Activated CD8-positive, alpha-beta T cell treated with anti-CD3 and anti-CD28 coated beads for 36 hours (primary cell): ENCODE results near the gene SLC44A5. TPM values are rescaled to one million over a fixed set of nuclear protein-coding genes. Genes with fewer than 3 reads are reported as not detected.

Experiments
- ATAC-seq: fragments of 200-7000 bp; cut with Tn5 transposase; one replicate; pipeline ENCODE4 v1.10.0; 2021; ENCODE audit warnings: mild to moderate bottlenecking, moderate library complexity
- CTCF ChIA-PET: fragments of 350-600 bp; sonication (Branson Sonifier 250); formaldehyde crosslinking; loops from one replicate; lab custom pipeline; 2021; ENCODE audit warnings: antibody characterized with exemption; lab: Charles Lee
- POLR2A ChIA-PET: fragments of 350-600 bp; sonication (Branson Sonifier 250); formaldehyde crosslinking; loops from one replicate; lab custom pipeline; 2021; ENCODE audit warnings: antibody characterized with exemption; lab: Charles Lee
- DNase-seq: peaks from one replicate; pipeline ENCODE4 v3.0.0-alpha.2; 2020
- H3K27ac Mint-ChIP-seq: one replicate; pipeline ENCODE4 v1.8.0; 2021; ENCODE audit warnings: mild to moderate bottlenecking, mixed read lengths
- H3K27me3 Mint-ChIP-seq: one replicate; pipeline ENCODE4 v1.8.0; 2021; ENCODE audit warnings: mixed read lengths
- H3K36me3 Mint-ChIP-seq: one replicate; pipeline ENCODE4 v1.8.0; 2021; ENCODE audit warnings: low read depth, mixed read lengths
- H3K4me1 Mint-ChIP-seq: one replicate; pipeline ENCODE4 v1.8.0; 2021; ENCODE audit warnings: low read depth, mixed read lengths
- H3K4me3 Mint-ChIP-seq: one replicate; pipeline ENCODE4 v1.8.0; 2021; ENCODE audit warnings: mild to moderate bottlenecking, moderate library complexity, mixed read lengths
- H3K9me3 Mint-ChIP-seq: one replicate; pipeline ENCODE4 v1.8.0; 2021; ENCODE audit warnings: mixed read lengths
- intact Hi-C: fragments of 100-400 bp; cut with micrococcal nuclease; formaldehyde crosslinking; loops from one replicate; pipeline ENCODE4 v1.10.0; 2022
- total RNA-seq, 2 experiments: library from RNA; stranded (reverse); gene quantifications; one replicate each; pipeline ENCODE4 v1.2.3, GENCODE V29; 2021
- TF ChIP-seq, protein P1 (sequence below): fragments of 200-600 bp; IDR thresholded peaks from one replicate; pipeline ENCODE4 v1.8.0; 2022; ENCODE audit warnings: antibody characterized with exemption, mild to moderate bottlenecking

Gene SLC44A5
- total RNA-seq, 2 experiments from 2014 or later = 0.11 to 0.22 TPM

DNA sequence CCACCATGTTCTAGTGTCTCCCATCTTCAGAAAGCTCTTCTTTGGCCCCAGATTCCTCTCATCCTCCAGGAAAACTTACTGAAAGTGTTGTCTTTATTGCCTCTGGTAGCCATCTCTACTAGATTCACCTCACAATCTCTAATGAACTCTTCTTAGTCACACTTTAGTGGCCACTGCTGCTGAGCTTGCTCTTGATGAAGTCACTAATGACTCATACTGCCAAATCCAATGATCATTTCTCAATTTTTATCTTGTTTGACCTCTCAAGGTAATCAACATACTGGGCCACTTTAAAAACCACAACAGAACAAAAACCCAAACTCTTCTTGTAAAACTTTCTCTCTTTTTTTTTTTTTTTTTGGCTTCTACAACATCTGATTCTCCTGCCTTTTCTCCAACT is 280.3 kb downstream of the SLC44A5 start:
- intact Hi-C loops = no loop called here

DNA sequence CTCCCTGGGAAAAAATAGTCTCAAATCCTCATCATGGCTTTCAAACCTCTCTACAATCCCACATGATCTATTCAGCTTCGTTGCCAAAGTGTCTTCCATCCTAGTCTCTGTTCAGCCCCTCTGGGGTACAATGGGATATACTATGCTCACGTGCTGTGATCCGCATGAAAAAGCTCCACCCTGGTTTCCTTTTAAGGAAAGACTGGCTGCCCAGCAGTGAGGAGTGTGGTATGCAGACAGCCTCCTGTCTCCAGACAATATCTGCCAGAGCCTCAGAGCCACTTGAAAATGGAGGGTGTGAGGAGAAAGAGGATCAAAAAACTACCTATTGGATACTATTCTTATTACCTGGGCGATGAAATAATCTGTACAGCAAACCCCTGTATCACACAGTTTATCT is 282.2 kb downstream of the SLC44A5 start:
- Mint-ChIP-seq H3K27me3 (no peaks in the 10 kb centered on the region), H3K4me1 (no peaks in the 10 kb centered on the region), H3K9me3 (no peaks in the 10 kb centered on the region), H3K4me3 (no peak overlapping the region), H3K36me3 (no peaks in the 10 kb centered on the region), H3K27ac (no peak overlapping the region)
- DNase-seq (no peak), ATAC-seq (no peak)
- ChIA-PET POLR2A (no interaction called here), CTCF (no interaction called here)
- intact Hi-C loops = no loop called here
- TF ChIP-seq, protein P1, sequence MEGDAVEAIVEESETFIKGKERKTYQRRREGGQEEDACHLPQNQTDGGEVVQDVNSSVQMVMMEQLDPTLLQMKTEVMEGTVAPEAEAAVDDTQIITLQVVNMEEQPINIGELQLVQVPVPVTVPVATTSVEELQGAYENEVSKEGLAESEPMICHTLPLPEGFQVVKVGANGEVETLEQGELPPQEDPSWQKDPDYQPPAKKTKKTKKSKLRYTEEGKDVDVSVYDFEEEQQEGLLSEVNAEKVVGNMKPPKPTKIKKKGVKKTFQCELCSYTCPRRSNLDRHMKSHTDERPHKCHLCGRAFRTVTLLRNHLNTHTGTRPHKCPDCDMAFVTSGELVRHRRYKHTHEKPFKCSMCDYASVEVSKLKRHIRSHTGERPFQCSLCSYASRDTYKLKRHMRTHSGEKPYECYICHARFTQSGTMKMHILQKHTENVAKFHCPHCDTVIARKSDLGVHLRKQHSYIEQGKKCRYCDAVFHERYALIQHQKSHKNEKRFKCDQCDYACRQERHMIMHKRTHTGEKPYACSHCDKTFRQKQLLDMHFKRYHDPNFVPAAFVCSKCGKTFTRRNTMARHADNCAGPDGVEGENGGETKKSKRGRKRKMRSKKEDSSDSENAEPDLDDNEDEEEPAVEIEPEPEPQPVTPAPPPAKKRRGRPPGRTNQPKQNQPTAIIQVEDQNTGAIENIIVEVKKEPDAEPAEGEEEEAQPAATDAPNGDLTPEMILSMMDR = no peak

More for the DNA sequence above, 280.3 kb downstream of the SLC44A5 start:
- TF ChIP-seq, protein P1 = no peak
- ChIA-PET CTCF (no interaction called here), POLR2A (no interaction called here)
- no peaks in the 10 kb centered on the region for H3K27me3 Mint-ChIP-seq
- DNase-seq (no peak), ATAC-seq (no peak)
- no peaks in the 10 kb centered on the region for H3K9me3 Mint-ChIP-seq
- no peaks in the 10 kb centered on the region for H3K36me3 Mint-ChIP-seq
- H3K27ac Mint-ChIP-seq = no peak overlapping the region
- H3K4me3 Mint-ChIP-seq = no peak overlapping the region
- H3K4me1 Mint-ChIP-seq = no peaks in the 10 kb centered on the region

DNA sequence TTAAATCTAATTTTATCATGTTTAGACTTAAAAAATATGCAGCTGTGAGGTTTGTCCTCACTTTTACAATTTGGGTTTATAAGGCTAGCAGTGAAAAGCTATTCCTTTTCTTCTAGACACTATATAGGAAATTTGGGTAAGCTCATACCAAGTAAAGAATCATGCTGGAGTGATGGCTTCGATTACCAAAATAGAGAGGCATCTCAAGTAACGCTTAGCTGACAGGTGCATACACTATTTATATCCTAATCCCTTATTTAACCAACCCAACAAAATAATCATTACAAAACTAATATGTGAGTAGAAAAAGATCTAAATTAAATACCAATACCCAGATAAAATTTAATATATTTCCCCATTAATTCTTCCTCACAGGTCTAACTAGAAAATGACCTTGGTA is 283.5 kb downstream of the SLC44A5 start:
- H3K27ac Mint-ChIP-seq = no peak overlapping the region
- intact Hi-C loops = no loop called here
- H3K9me3 Mint-ChIP-seq = peaks cover 3% of the 10 kb centered on the region
- H3K27me3 Mint-ChIP-seq = no peaks in the 10 kb centered on the region
- ChIA-PET CTCF (interaction anchor here (0.5 kb wide), 1 partner anchor 1927 kb away, joined by 3 read pairs; no protein-coding TSS in a partner anchor), POLR2A (no interaction called here)
- no peak for ATAC-seq
- no peaks in the 10 kb centered on the region for H3K36me3 Mint-ChIP-seq
- no peak for DNase-seq
- H3K4me3 Mint-ChIP-seq = no peak overlapping the region
- TF ChIP-seq, protein P1 = no peak
- no peaks in the 10 kb centered on the region for H3K4me1 Mint-ChIP-seq

DNA sequence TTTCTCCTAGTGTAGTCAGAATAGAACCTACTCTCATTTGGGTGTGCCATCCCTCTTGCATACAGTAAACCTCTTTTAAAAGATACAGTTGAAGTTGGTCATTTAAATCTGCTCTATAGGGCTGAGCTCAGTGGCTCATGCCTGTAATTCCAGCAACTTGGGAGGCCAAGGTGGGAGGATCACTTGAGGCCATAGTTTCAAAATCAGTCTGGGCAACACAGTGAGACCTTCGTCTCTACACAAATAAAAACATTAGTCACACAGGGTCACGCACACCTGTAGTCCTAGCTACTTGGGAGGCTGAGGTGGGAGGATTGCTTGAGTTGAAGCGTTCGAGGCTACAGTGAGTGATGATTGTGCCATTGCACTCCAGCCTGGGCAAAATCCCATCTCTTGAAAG is 292.9 kb downstream of the SLC44A5 start:
- TF ChIP-seq, protein P1 = no peak
- H3K9me3 Mint-ChIP-seq = peaks cover 5% of the 10 kb centered on the region
- no peaks in the 10 kb centered on the region for H3K27me3 Mint-ChIP-seq
- no peak overlapping the region for H3K27ac Mint-ChIP-seq
- no peaks in the 10 kb centered on the region for H3K4me1 Mint-ChIP-seq
- CTCF ChIA-PET = no interaction called here
- DNase-seq (no peak), ATAC-seq (no peak)
- POLR2A ChIA-PET = no interaction called here
- intact Hi-C loops = no loop called here
- no peak overlapping the region for H3K4me3 Mint-ChIP-seq
- H3K36me3 Mint-ChIP-seq = no peaks in the 10 kb centered on the region

DNA sequence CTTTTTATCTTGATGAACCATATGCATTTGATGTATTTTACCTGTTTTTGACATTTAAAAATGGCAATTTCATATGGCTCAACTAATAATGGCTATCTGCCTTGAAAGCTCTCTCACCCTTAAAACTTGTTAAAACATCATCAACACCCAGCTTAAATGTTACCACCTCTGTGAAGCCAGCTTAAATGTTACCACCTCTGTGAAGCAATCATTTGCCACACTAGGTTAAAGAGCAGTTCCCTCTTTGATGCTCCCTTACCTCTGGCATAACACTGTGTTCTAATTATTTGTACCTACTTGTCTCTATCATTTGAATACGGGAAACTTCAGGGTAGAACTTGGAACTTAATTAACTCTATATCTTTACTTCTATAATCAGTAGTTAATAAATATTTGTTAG is 294.7 kb downstream of the SLC44A5 start:
- Mint-ChIP-seq H3K27me3 (no peaks in the 10 kb centered on the region), H3K4me1 (no peaks in the 10 kb centered on the region), H3K9me3 (peaks cover under 1% of the 10 kb centered on the region), H3K27ac (no peak overlapping the region), H3K4me3 (no peak overlapping the region), H3K36me3 (no peaks in the 10 kb centered on the region)
- ATAC-seq (no peak), DNase-seq (no peak)
- intact Hi-C loops = no loop called here
- ChIA-PET CTCF (no interaction called here), POLR2A (no interaction called here)
- TF ChIP-seq, protein P1 = no peak
